Thyroid gland (tissue), 4 donors: ENCODE data around the gene PRDM1. TPM values are rescaled to one million over a fixed set of nuclear protein-coding genes. Genes with fewer than 3 reads are reported as not detected.

Source experiments
- DNase-seq, 2 donors: peaks; one replicate each; pipeline ENCODE4 v3.0.0-alpha.2; 2019
- H3K27ac ChIP-seq, 3 donors: fragments of 200-600 bp; sonication (generic); 1 replicate in 2 of 3; 2 replicates in 1 of 3; pipeline ENCODE4 v1.5.1; 2016 to 2019; ENCODE audit warnings: mild to moderate bottlenecking in 1 of 3, moderate library complexity in 1 of 3
- H3K27me3 ChIP-seq: fragments of 200-600 bp; sonication (generic); one replicate; pipeline ENCODE4 v1.5.1; 2019
- H3K36me3 ChIP-seq, 2 donors: fragments of 200-600 bp; sonication (generic); one replicate each; pipeline ENCODE4 v1.5.1; 2016 to 2019
- H3K4me1 ChIP-seq, 2 donors: fragments of 200-600 bp; sonication (generic); one replicate each; pipeline ENCODE4 v1.5.1; 2017 to 2019
- H3K4me3 ChIP-seq, 3 donors: fragments of 200-600 bp; sonication (generic); replicated peaks in 1 of 3; 1 replicate in 2 of 3; 2 replicates in 1 of 3; pipeline ENCODE4 v1.5.1; 2016; ENCODE audit warnings: mild to moderate bottlenecking in 1 of 3
- H3K9me3 ChIP-seq: fragments of 200-600 bp; sonication (generic); one replicate; pipeline ENCODE4 v1.5.1; 2017
- CTCF ChIP-seq, 6 experiments: fragments of 200-600 bp in 3 of 6; fragments of 450-650 bp in 3 of 6; sonication (generic) in 3 of 6; IDR thresholded peaks; one replicate each; pipeline ENCODE4 v1.5.1; 2016 to 2019; ENCODE audit warnings: antibody characterized with exemption in 6 of 6, mild to moderate bottlenecking in 2 of 6, inconsistent platforms in 1 of 6, moderate library complexity in 1 of 6
- POLR2A ChIP-seq, 2 donors: fragments of 450-650 bp; IDR thresholded peaks; one replicate each; pipeline ENCODE4 v1.6.1; 2017; ENCODE audit warnings: antibody characterized with exemption in 2 of 2, mild to moderate bottlenecking in 2 of 2, moderate library complexity in 1 of 2
- WGBS, 2 donors: methylation state at CpG; one replicate each; pipeline ENCODE4 v1.1.5; 2017; 5-methylcytosine and 5-hydroxymethylcytosine counted together
- intact Hi-C: fragments of 100-400 bp; cut with DNase I; formaldehyde crosslinking; loops from one replicate; pipeline ENCODE4 v1.15.1; 2023
- total RNA-seq, 4 donors: library from RNA; depleted of rRNA; stranded (reverse); fragments of >200 nt; gene quantifications; one replicate each; pipeline ENCODE4 v1.2.3, GENCODE V29; 2016

Gene PRDM1
- total RNA-seq, 4 donors from 2014 or later, result 5.6 to 7.6 (median 7.0) TPM

GRCh38 chr6:106134906-106135634 is 48.9 kb downstream of the PRDM1 start:
- no peaks in the 10 kb centered on the region for H3K27me3 ChIP-seq
- TF ChIP-seq POLR2A (IDR thresholded peaks at IDR 0.05), result no peak
- DNase-seq, result no peak
- no peaks in the 10 kb centered on the region for H3K4me1 ChIP-seq
- no peak overlapping the region for H3K27ac ChIP-seq
- 77 to 84% methylated on average over 18 of the region's 18 CpGs for WGBS, 2 donors
- intact Hi-C loops, result no loop called here
- no peaks in the 10 kb centered on the region for H3K9me3 ChIP-seq
- no peaks in the 10 kb centered on the region for H3K36me3 ChIP-seq
- H3K4me3 ChIP-seq, result no peak overlapping the region

- WGBS, 2 donors, result 89 to 95% methylated on average over 12 to 16 of the region's 16 CpGs
- intact Hi-C loops, result no loop called here
Measured at GRCh38 chr6:106135911-106136571, 49.9 kb downstream of the PRDM1 start.

GRCh38 chr6:106136845-106137244 is 50.7 kb downstream of the PRDM1 start:
- no peak overlapping the region for H3K27ac ChIP-seq
- intact Hi-C loops, result no loop called here
- no peaks in the 10 kb centered on the region for H3K27me3 ChIP-seq
- no peaks in the 10 kb centered on the region for H3K36me3 ChIP-seq
- 96 to 98% methylated on average over 5 of the region's 5 CpGs for WGBS, 2 donors
- no peaks in the 10 kb centered on the region for H3K4me1 ChIP-seq
- no peak overlapping the region for H3K4me3 ChIP-seq
- DNase-seq, result no peak
- no peak for TF ChIP-seq CTCF (IDR thresholded peaks at IDR 0.05)
- no peak for TF ChIP-seq POLR2A (IDR thresholded peaks at IDR 0.05)
- no peaks in the 10 kb centered on the region for H3K9me3 ChIP-seq

More at GRCh38 chr6:106135911-106136571, 49.9 kb downstream of the PRDM1 start:
- Histone ChIP-seq H3K9me3 (no peaks in the 10 kb centered on the region), H3K4me3 (no peak overlapping the region), H3K27ac (no peak overlapping the region), H3K4me1 (no peaks in the 10 kb centered on the region), H3K27me3 (no peaks in the 10 kb centered on the region), H3K36me3 (no peaks in the 10 kb centered on the region)
- TF ChIP-seq POLR2A (IDR thresholded peaks at IDR 0.05) (no peak), CTCF (IDR thresholded peaks at IDR 0.05) (no peak)
- no peak for DNase-seq

GRCh38 chr6:106138151-106138550 is 52.0 kb downstream of the PRDM1 start:
- intact Hi-C loops, result no loop called here
- WGBS, 2 donors, result 80 to 81% methylated on average over 6 of the region's 6 CpGs

More at GRCh38 chr6:106138151-106138550, 52.0 kb downstream of the PRDM1 start:
- DNase-seq, result no peak
- H3K4me3 ChIP-seq, result no peak overlapping the region
- TF ChIP-seq CTCF (IDR thresholded peaks at IDR 0.05) (no peak), POLR2A (IDR thresholded peaks at IDR 0.05) (no peak)
- no peak overlapping the region for H3K27ac ChIP-seq
- no peaks in the 10 kb centered on the region for H3K36me3 ChIP-seq
- H3K4me1 ChIP-seq, result no peaks in the 10 kb centered on the region
- no peaks in the 10 kb centered on the region for H3K9me3 ChIP-seq
- no peaks in the 10 kb centered on the region for H3K27me3 ChIP-seq
